HG03045 (cell line): ENCODE results near the gene TMC3.
"Not testable (repeated sequence)": the region's sequence is repeated elsewhere in the genome, so short reads cannot be mapped to it uniquely, and the experiment has no call there.

ENCODE experiments used
- ATAC-seq: cut with Tn5 transposase; IDR thresholded peaks from one replicate; pipeline ENCODE4 v1.9.1; 2021; ENCODE audit warnings: mild to moderate bottlenecking, moderate library complexity; ENCODE audit not compliant: unreplicated experiment

The TMC3 gene

DNA sequence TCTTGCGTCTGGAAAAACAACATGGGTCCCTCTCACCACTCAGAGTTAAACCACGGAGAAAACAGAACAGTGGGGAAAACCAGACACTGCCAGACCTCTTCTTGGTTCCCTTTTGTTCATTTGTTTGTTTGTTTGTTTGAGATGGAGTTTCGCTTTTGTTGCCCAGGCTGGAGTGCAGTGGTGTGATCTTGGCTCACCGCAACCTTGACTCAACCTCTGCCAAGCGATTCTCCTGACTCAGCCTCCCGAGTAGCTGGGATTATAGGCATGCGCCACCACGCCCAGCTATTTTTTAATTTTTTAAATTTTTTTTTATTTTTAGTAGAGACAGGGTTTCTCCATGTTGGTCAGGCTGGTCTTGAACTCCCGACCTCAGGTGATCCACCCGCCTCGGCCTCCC, 25.3 kb downstream of the TMC3 start:
- not testable (repeated sequence) for ATAC-seq

DNA sequence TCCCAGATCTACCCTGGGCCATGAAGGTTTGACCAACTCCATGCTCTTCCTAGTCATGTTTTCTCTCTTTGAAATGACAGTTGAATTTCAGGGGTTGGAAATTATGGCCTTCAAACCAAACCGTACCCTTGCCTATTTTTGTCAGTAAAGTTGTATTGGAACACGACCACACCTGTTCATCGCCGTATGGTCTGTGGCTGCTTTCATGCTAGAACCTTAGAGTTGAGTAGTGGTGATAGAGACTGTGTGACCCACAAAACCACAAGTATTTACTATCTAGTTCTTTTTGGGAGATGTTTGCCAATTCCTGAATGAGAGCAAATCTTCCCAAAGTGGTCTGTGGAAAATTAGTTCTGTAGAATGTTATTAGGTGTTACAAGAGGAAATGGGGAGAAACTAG, 26.1 kb downstream of the TMC3 start:
- ATAC-seq: no peak

DNA sequence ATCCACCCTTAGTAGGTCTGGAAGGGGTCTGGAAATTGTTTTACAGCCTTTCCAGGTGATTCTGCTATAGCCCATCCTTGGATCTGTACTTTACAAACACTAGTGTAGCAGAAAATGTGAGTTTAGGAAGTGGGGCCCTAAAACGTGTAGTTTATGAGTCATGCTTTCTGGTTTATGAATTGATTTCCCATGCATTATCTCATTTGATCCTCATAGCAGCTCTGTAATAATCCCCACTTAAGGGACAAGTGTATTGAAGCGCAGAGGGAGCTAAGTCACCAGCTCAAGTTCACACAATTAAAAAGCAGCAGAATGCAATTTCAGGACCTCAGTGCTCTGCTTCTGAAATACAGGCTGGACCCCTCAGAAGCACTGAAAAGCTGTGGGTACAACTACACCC, 27.4 kb downstream of the TMC3 start:
- ATAC-seq: no peak

DNA sequence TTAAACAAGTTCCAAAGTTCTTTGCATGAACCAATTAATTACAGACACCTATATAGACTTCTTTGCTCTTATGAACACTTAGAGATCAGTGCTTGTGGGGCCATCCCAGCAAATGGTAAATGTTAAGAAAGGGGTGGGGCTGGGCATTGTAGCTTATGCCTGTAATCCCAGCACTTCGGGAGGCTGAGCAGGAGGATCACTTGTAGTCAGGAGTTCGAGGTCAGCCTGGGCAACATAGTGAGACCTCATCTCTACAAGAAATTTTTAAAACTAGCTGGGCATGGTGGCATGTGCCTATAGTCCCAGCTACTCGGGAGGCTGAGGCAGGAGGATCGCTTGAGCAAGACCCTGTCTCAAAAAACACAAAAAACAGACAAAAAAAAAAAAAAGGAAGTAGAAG, 30.6 kb downstream of the TMC3 start:
- ATAC-seq: no peak

DNA sequence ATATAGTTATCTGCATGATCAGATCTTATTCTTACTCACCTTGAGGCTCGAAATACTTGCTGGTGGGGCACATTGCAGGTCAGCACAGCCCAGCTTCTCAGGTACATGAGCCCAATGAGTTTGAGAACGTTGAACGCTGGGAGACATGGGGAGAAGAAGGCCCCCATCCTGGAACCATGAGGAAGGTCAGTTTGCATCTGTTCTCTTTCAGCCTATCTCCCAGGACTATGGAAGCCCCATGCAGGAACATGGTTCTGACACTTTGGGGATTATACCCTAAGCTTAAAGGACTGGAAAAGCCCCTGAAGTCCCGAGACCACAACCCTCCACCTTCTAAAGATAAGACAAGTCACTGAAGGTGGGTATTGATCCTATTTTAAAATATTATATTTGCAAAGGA, 32.7 kb downstream of the TMC3 start:
- ATAC-seq: no peak

- ATAC-seq: no peak
Measured at GRCh38 chr15:81339851-81340250, 34.2 kb downstream of the TMC3 start.

GRCh38 chr15:81339321-81339720, 34.7 kb downstream of the TMC3 start:
- ATAC-seq: no peak

DNA sequence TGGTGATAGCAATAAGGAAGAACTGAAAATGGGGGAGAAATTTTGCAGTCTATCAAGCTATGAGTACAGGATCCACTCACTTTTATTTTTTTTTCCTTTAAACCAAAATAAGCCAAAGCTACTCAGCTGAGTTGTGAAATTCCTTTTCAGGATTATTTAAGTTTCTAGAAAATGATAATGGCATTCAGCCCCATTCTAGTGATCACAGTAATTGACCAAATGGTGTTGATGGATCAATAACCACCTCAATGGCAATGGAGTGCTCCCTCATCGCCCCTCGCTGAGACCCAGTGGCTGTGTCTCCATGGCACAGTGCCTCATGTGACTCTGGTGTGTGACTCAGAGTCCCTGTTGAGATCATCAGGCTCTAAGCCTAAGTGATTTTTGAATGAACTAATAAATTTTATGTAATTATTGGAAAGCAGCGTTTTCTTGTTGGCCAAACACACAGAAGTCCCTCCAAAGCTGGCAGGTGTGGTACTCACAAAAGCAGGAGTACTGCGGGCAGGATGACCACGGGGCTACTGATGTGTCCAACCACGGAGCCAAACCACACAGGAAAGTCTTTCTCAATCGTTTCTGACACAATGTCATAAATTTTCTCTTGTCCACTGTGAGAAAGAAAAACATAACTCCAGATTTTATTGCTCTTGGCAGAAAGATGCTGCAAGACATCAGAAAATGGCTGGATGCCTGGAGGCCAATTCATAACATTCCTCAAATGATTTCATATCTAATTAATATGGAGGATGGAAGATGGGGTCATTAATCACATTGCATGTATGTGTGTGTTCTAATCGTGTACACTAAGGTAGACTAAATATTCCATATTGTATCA, 35.6 kb downstream of the TMC3 start:
- ATAC-seq: no peak

DNA sequence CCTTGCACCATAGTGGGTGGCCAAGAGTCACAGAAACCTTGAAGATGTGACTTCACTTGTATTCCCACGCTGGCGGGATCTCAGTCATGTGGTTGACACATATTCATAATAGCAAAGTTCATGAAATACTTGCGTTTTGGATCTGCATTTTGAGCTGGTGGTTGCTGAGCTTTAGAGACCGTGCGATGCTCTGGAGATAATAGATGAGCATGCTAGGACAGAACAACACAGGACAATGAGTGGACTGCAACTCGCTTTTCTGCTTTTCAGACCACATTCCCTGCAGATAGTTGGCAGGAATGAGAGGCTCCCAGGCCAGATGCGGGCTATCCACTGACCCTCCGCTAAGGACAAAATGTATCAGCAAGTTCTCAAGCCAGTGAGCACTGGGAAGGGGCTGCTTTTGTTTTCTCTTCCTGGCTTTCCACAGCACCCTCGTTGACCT, 36.3 kb downstream of the TMC3 start:
- no peak for ATAC-seq

DNA sequence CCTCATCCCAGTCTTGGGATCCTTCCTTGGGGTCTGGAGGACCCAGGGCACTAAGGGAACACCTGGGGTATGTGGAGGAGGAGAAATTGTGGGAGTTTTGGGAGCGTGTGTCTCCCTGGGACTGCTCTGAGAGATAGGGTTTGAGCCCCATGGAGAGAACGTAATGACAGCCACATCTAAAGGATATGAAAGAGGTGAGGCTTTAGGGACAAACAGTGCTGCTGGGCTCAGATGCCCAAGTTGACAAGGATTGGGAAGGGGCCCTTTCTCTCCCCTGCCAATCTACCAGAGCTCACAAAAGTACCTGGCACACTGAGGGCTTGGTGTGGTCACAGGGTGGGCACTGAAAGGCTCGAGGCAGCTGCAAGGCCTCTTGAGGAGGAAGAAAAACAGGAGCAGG, 36.8 kb downstream of the TMC3 start:
- no peak for ATAC-seq

DNA sequence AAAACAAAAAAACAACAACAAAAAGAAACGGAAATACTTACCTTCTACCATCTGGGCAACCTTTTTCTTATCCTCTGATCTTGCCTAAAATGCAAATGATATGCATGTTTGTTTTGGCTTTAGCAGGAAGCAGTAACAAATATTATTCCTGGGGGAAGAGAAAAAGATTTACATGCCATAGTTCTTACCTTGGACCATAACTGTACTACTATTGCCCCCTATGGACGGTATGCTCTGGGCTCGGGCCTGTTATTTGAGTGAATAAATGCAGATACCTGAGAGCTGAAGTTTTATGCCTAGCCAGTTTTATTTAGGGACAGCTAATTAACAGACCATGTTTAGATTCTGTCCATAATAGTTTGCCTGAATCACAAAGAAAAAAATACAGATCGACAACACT, 37.4 kb downstream of the TMC3 start:
- ATAC-seq: no peak

DNA sequence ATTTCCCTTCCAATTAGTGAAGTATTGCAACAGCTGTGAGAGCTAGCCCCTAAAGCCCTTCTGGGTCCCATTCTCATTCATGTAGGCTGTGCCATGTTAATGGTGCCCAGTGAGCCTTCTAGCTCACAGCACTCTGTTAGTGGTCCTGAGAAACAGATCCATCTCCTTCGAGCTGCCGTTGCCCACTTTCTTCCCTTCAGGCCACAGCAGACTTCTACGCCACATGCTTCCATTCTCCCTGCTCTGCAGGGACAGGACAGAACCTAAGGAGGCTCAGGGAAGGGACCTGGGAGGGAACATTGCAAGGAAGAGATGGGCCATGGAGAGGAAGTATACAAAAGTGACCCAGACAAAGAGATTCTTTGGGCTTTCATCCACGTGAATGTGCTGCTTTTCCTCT, 38.4 kb downstream of the TMC3 start:
- ATAC-seq: no peak

- ATAC-seq: no peak
Measured at GRCh38 chr15:81334768-81335435, 39.1 kb downstream of the TMC3 start.

DNA sequence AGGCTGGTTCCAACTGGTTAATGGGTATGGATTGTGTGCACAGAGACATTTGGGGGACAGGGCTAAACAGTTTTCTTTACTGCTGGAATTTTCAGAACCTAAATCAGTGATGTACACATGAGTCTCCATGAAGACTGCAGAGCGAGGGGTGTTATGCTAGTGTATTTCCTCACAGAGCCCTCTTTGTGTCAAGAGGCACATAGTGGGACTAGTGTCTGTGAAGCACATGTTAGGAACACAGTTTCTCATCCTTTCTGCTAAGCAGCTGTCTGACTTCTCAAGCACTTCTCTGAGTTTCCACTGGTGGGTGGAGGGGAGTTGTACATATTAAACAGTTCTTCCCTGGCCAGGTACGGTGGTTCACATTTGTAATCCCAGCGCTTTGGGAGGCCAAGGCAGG, 40.6 kb downstream of the TMC3 start:
- ATAC-seq: no peak

DNA sequence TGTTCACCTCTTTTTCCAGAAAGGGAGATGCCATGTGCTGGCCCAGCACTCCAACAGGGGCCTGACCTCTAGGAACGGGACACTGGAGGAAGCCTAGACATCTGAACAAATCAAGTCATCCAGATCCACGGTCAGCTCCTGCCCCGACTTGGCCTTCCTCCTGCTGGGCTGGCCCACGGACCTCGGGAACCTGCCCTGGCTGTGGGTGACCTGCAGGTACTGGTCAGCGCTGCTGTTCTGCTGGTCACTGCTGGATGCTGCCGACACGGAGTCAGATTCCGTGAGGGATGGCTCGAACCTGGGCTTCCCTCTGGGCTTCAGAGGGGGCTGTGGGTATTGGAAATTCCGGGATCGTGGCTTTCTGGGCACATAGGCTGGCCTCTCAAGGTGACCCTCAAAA, 41.7 kb downstream of the TMC3 start:
- ATAC-seq: no peak

DNA sequence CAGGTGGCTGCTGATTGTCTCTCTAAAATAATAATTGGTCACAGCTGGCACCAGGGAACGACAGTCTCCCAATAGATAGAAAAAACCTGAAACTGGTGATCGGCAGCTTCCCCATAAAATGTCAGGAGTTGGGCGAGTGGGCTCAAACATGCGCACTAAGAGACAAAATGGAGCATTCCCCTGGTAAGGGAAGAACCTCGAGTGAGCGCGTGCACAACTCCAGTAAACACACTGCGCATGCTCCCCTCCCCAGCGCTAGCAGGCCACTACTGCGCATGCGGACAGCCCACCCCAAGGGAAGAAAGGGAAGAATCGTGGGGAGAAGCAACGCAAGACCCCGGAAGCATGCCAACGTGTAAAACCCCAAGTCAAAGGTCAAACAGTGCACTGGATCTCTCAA, 42.4 kb downstream of the TMC3 start:
- ATAC-seq: no peak

- ATAC-seq: not testable (repeated sequence)
Measured at GRCh38 chr15:81331141-81331540, 42.9 kb downstream of the TMC3 start.

DNA sequence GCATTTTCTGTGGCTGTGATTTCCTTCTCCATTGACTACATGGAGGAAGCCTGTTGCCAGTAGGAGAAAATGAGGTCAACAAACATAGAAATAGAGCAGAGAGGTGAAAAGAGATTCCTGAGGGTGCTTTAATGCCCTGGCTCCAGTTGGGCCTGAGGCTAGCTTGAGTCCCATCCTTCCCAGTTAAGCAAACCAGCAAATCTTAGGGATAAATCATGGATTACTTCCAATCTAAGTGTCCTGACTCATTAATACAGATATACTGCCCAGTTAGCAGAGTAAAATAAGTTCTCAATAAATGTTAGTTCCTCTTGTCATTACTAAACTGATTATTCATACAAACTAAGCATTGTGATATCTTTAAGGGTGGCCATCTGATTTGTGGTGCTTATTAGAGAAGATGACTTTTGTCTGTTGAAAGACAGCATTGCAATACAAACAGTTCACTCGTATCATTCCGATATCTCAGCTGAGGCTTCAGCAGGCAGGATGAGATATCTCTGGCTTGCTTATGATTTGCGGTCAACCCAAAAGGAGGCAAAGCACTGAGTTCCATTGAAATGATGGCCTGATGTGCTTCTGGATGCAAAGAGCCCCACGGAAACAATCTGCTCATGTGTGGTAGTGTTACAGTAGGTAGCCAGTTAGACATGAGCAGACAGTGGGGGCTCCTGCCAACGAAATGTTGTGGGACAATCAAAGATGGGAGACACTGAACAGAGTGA, 43.5 kb downstream of the TMC3 start:
- no peak for ATAC-seq

DNA sequence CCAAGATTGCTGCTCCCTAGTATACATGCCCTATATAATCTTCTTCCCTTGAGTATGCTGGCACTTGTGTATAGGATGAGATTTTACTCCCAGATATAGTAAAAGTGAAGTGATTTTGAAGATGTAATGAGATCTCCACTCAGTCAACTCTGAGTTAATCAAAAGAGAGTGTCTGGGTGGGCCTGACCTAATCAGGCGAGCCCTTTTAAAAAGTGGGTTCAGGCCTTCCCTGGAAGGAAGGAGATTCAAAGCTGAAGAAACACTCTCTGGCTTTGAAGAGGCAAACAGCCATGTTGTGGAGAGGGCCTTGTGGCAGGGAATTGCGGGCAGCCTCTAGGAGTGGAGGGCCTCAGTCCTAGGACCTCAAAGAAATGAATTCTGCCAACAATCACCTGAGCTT, 44.6 kb downstream of the TMC3 start:
- no peak for ATAC-seq

DNA sequence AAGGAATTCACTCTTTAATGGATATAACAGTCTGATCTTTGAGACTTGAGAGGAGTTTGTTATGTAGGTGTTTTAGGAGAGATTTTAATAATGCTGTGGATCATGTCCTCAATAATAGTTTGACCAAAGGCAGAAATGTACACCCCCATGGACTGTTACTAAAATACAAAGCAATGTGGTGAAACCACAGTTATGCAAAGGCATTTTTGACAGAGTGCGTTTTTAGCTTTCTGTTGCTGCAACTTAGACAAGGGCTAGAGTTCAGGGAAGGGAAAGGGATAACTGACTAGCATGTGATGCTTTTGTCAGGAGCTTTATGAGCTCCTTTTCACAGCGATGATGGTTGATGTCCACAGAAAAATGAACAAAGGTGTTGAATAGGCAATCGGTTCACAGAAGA, 46.5 kb downstream of the TMC3 start:
- ATAC-seq: no peak

DNA sequence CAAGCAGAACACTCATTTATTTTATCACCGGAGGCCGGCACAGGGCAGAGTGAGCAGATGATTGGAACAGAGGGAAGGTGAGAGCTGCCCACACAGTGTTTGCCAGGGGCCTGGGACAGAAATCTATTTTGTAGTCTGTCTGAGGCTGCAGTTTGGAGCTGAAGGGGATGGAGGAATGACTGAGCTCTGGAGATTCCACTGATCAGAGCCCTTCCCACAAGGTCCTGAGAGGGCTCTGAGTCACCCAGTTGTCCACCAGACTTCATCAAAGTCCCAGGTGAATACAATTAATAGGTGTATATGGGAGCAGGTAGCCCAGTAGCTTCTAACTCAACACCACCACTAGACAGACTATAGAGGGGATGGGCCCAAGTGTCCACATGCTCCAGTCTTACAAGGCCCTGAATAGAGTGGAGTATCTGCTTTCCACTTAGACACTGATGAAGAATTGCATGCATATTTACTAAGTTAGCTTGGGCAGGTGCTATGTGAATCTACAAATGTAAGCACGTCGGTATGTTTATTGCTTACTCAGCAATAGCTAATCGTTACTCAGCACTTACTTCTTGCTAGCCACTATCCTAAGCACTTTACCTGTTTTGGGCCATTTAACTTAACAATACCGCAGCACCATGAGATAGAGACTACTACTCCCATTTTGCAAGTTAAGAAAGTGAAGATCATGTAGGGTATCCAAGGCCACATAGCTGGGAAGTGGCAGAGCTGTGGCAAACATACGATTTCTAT, 47.4 kb downstream of the TMC3 start:
- ATAC-seq: no peak
